Peyer's patch (tissue), 4 donors: Measurements from ENCODE around the gene ACTL10. TPM values are rescaled to one million over a fixed set of nuclear protein-coding genes. Genes with fewer than 3 reads are reported as not detected.

Source experiments
- DNase-seq, 3 donors: peaks; one replicate each; pipeline ENCODE4 v3.0.0-alpha.2; 2017 to 2019
- H3K27ac ChIP-seq, 4 donors: fragments of 200-600 bp; sonication (generic); one replicate each; pipeline ENCODE4 v1.5.1; 2016 to 2019
- H3K27me3 ChIP-seq, 2 donors: fragments of 200-600 bp; sonication (generic); one replicate each; pipeline ENCODE4 v1.5.1; 2019
- H3K36me3 ChIP-seq, 3 donors: fragments of 200-600 bp; sonication (generic); one replicate each; pipeline ENCODE4 v1.5.1; 2016 to 2019
- H3K4me1 ChIP-seq, 4 donors: fragments of 200-600 bp; sonication (generic); one replicate each; pipeline ENCODE4 v1.5.1; 2016 to 2019
- H3K4me3 ChIP-seq, 4 donors: fragments of 200-600 bp; sonication (generic); 1 replicate in 3 of 4; 2 replicates in 1 of 4; pipeline ENCODE4 v1.5.1; 2016 to 2019; ENCODE audit warnings: mild to moderate bottlenecking in 1 of 4
- H3K9me3 ChIP-seq, 4 donors: fragments of 200-600 bp; sonication (generic); one replicate each; pipeline ENCODE4 v1.5.1; 2016 to 2019; ENCODE audit warnings: mild to moderate bottlenecking in 1 of 4
- CTCF ChIP-seq, 6 experiments: fragments of 450-650 bp in 4 of 6; fragments of 200-600 bp in 2 of 6; sonication (generic) in 1 of 6; IDR thresholded peaks; one replicate each; pipeline ENCODE4 v1.5.1; 2017 to 2019; ENCODE audit warnings: antibody characterized with exemption in 6 of 6, mild to moderate bottlenecking in 3 of 6, moderate library complexity in 1 of 6
- POLR2A ChIP-seq, 2 donors: fragments of 450-650 bp; IDR thresholded peaks; one replicate each; pipeline ENCODE4 v1.5.1; 2017; ENCODE audit warnings: antibody characterized with exemption in 2 of 2, mild to moderate bottlenecking in 2 of 2, moderate library complexity in 2 of 2
- total RNA-seq, 4 donors: library from RNA; depleted of rRNA; stranded (reverse); fragments of >200 nt; gene quantifications; one replicate each; pipeline ENCODE4 v1.1.0, GENCODE V29; 2016

Gene ACTL10
- total RNA-seq, 4 donors from 2014 or later: 1.2 to 3.1 (median 2.5) TPM; not detected in 1

- Histone ChIP-seq H3K36me3 (peaks cover 0 to 36% (median 0%) of the 10 kb centered on the region in 3 donors), H3K4me3 (peak within 1 kb of the TSS; percentile 61 to 78 (median 72)), H3K4me1 (peaks cover 0 to 27% (median 8%) of the 10 kb centered on the region in 4 donors), H3K9me3 (no peaks in the 10 kb centered on the region), H3K27ac (peak within 1 kb of the TSS; percentile 86 to 93 (median 91)), H3K27me3 (no peaks in the 10 kb centered on the region)
- DNase-seq: no peak
- TF ChIP-seq CTCF (IDR thresholded peaks at IDR 0.05) (no peak), POLR2A (IDR thresholded peaks at IDR 0.05) (no peak)
Measured at GRCh38 chr20:33662172-33662571, 4.6 kb upstream of the ACTL10 start, which contains the start of gene C20orf144. TSS of gene C20orf144 (plus strand) at chr20:33662327. CDS start at chr20:33662346, 19 bp downstream.

- peak overlapping the region; percentile 86 to 93 (median 91) for H3K27ac ChIP-seq
- peaks cover 0 to 38% (median 10%) of the 10 kb centered on the region in 4 donors for H3K4me1 ChIP-seq
- H3K4me3 ChIP-seq: peak overlapping the region; percentile 61 to 78 (median 72)
Measured at GRCh38 chr20:33663161-33664084, 3.3 kb upstream of the ACTL10 start.

GRCh38 chr20:33664085-33664761, 2.5 kb upstream of the ACTL10 start:
- no peak for DNase-seq
- Histone ChIP-seq H3K36me3 (peaks cover 0 to 20% (median 0%) of the 10 kb centered on the region in 3 donors), H3K4me1 (peaks cover 0 to 40% (median 10%) of the 10 kb centered on the region in 4 donors), H3K27me3 (no peaks in the 10 kb centered on the region), H3K27ac (peak overlapping the region; percentile 86 to 93 (median 91)), H3K4me3 (peak overlapping the region; percentile 61 to 78 (median 72)), H3K9me3 (no peaks in the 10 kb centered on the region)
- TF ChIP-seq POLR2A (IDR thresholded peaks at IDR 0.05) (no peak), CTCF (IDR thresholded peaks at IDR 0.05) (no peak)

More at GRCh38 chr20:33663161-33664084, 3.3 kb upstream of the ACTL10 start:
- no peaks in the 10 kb centered on the region for H3K9me3 ChIP-seq
- TF ChIP-seq POLR2A (IDR thresholded peaks at IDR 0.05) (peak; percentile 78 to 80), CTCF (IDR thresholded peaks at IDR 0.05) (peak in 2 of 6 experiments; percentile 8 to 25)
- no peaks in the 10 kb centered on the region for H3K27me3 ChIP-seq
- H3K36me3 ChIP-seq: peaks cover 0 to 24% (median 0%) of the 10 kb centered on the region in 3 donors
- peak; percentile 84 to 94 (median 91) for DNase-seq

GRCh38 chr20:33664762-33665144, 2.0 kb upstream of the ACTL10 start:
- Histone ChIP-seq H3K36me3 (peaks cover 0 to 15% (median 0%) of the 10 kb centered on the region in 3 donors), H3K9me3 (no peaks in the 10 kb centered on the region), H3K4me3 (no peak overlapping the region), H3K27me3 (no peaks in the 10 kb centered on the region), H3K27ac (peak overlapping the region in 2 of 4 donors; percentile 90 to 93), H3K4me1 (peaks cover 0 to 40% (median 10%) of the 10 kb centered on the region in 4 donors)
- TF ChIP-seq POLR2A (IDR thresholded peaks at IDR 0.05) (no peak), CTCF (IDR thresholded peaks at IDR 0.05) (no peak)
- no peak for DNase-seq

GRCh38 chr20:33667245-33667675, 517 bp downstream of the ACTL10 start:
- Histone ChIP-seq H3K4me1 (peaks cover 0 to 44% (median 10%) of the 10 kb centered on the region in 4 donors), H3K27ac (peak overlapping the region; percentile 84 to 95 (median 93)), H3K27me3 (no peaks in the 10 kb centered on the region), H3K36me3 (peaks cover 0 to 12% (median 0%) of the 10 kb centered on the region in 3 donors), H3K9me3 (no peaks in the 10 kb centered on the region), H3K4me3 (peak overlapping the region; percentile 63 to 75 (median 66))
- peak in 2 of 3 donors; percentile 81 to 84 for DNase-seq
- TF ChIP-seq CTCF (IDR thresholded peaks at IDR 0.05) (no peak), POLR2A (IDR thresholded peaks at IDR 0.05) (no peak)
